HG03108 (cell line): Measurements from ENCODE around the gene ANKS3.
"Not testable (repeated sequence)": the region's sequence is repeated elsewhere in the genome, so short reads cannot be mapped to it uniquely, and the experiment has no call there.

Experiments used
- ATAC-seq: cut with Tn5 transposase; IDR thresholded peaks from one replicate; pipeline ENCODE4 v1.9.1; 2021; ENCODE audit warnings: moderate library complexity; ENCODE audit not compliant: unreplicated experiment

ANKS3 gene

DNA sequence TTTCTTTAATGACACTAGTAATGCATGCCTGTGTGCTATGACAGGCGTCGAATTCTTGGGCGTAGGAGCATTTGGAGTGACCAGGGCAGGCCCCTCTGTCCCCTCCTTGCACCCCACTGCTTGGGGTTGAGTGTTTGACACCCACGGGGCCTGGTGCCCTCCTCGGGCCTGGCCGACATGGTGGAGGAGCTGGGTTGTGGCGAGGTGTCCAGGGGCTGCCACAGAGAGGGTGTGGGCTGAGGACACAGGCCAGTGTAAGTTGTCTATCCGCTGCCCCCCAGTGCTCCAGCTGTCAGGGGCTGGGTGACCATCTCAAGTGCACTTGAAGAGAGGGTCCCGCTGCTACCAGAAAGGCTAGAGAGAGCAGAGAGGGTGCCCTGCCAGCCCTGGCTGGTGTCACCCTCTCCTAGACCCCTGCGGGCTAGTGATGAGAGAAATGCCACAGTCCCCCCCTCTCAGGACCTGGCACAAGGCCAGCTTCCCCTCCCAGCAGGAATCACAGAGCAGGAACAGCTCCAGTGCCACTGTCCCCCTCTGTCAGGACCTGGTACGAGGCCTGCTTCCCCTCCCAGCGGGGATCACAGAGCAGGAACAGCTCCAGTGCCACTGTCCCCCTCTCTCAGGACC lies 79.0 kb downstream of the ANKS3 start:
- ATAC-seq, result no peak

DNA sequence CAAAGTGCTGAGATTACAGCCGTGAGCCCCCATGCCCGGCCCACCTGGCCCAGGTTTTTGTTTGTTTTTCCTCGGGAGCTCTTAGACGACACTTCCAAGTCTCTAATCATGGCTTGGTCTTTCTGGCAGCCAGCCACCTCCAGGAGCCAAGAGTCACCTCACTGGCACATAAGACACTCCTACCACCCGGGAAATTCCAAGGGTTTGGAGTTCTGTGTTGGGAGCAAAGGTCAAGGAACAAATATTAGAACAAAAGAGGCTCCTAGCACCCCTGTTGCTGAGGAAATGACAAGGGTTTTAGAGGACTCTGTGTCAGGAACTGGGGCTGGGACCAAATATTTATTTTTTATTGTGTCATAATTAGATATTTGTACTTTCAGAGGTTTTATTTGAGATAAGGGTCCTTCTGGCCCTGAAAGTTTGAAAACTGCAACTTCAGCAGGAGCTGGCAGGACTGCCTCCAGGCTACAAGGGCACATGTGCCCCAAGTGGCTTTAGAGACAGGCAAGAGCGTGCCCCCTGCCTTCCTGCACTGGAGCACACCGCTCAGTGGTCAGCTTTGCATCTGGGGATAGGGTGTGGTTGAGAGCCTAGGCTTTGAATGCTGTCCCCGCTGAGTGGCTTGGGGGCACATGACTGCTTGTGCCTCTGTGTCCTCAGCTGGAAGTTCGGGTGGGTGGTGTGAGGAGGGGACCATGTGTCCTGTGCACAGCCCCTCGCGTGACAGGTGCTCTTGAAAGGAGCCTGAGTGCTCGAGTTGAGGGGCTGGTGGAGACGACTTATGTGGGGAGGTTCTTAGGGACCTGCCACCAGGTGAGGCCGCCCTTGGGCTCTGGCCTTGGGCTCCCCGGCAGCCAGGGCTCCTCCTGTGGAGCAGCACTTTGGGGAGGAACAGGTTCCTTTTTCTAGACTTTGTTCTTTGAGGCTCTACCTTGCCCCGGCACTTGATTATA lies 79.8 kb downstream of the ANKS3 start:
- no peak for ATAC-seq

DNA sequence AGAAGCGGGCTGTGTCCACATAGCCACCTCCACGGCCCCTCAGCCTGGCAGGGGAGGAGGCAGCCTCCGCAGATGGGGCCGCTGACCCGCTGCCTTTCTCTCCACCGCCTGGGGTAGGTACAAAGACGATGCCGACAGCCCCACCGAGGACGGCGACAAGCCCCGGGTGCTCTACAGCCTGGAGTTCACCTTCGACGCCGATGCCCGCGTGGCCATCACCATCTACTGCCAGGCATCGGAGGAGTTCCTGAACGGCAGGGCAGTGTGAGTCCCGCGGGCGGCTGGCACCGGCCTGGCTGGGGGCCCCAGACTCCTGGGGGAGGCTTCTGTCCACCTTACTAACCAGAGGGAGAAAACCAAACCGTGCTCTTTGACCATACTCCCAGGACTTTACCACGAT lies 81.5 kb downstream of the ANKS3 start:
- no peak for ATAC-seq

DNA sequence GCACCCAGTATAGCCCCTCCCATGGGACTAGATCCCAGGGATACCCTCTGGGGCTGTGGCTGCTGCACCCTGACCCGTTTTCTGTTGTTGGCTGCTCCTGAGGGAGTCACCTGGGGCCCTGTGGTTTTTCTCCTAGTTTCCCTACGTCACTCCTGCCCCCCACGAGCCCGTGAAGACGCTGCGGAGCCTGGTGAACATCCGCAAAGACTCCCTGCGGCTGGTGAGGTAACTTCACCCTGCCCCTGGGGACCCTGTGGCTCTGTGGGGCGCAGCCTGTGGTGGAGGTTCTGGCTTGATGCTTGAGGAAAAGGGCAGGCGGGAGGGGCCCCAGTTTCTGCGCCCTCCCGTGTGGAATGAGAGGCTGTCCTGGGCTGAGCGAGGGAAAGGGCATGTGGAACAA lies 82.2 kb downstream of the ANKS3 start:
- ATAC-seq, result no peak

- not testable (repeated sequence) for ATAC-seq
Measured at GRCh38 chr16:4650443-4651074, 83.5 kb downstream of the ANKS3 start.

GRCh38 chr16:4649744-4650442 lies 84.2 kb downstream of the ANKS3 start:
- ATAC-seq, result no peak

DNA sequence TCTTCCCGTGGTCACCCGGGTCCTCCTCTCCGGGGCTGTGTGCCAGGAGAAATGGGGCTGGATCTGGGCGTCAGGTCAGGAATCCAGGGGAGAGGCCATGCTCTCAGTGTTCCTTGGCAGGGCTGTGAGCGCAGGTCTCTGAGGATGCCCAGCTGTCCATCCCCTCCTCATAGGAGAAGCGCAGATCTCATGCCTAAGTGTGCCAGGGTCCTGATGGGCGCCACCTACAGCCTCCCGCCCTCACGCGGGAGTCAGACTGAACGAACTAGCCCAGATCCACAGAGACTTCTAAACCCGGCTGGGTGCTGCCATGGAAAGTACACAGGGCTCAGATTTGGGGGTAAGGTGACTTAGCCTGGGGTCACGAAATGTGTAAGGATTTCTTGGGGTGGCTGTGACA lies 85.2 kb downstream of the ANKS3 start:
- no peak for ATAC-seq

- ATAC-seq, result no peak
Measured at GRCh38 chr16:4647644-4647980, 86.5 kb downstream of the ANKS3 start.

DNA sequence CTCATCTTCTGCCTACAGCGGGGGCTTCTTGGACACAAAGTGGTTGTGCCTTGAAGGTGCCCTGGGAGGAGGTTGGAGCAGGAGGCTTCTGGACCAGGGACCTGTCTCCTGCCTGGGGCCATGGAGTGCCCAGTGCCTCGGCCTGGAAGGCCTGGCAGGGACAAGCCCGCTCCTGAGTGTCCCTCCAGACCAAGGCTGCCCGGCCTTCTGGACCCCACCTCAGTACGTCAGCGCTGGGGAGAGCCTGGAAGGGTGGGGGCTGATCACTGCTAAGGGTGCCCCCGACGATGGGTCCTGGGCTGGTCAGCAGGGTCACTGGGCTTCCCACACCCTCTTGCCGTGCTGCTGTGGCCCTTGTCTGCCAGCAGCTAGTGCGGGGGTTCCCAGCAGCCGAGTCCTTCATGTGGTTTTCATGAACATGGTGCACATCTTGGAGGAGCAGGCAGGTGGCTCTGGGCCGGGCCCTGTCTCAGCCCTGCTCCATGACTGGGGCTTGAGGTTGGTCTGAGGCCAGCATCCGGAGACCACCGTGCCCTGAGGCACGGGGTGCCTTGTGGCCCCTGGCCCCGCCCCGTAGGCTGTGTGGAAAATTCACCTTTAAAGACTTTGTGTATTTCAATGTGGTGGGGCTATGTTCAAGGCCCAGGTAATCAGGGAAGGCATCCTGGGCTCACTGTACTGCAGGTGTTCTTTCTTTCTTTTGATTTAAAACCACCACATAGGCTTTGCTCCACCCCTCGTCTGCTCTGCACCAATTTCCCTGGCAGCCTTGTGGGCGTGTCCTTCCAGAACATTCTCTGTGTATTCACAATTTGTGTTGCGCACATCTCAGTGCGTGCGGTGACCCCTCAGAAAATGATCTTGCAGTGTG lies 87.1 kb downstream of the ANKS3 start:
- ATAC-seq, result no peak
